Measurements from ENCODE around the gene GSX2. TPM values are rescaled to one million over a fixed set of nuclear protein-coding genes. Genes with fewer than 3 reads are reported as not detected.
"Not testable (repeated sequence)": the region's sequence is repeated elsewhere in the genome, so short reads cannot be mapped to it uniquely, and the experiment has no call there.

Gene GSX2
- total RNA-seq: not detected

DNA sequence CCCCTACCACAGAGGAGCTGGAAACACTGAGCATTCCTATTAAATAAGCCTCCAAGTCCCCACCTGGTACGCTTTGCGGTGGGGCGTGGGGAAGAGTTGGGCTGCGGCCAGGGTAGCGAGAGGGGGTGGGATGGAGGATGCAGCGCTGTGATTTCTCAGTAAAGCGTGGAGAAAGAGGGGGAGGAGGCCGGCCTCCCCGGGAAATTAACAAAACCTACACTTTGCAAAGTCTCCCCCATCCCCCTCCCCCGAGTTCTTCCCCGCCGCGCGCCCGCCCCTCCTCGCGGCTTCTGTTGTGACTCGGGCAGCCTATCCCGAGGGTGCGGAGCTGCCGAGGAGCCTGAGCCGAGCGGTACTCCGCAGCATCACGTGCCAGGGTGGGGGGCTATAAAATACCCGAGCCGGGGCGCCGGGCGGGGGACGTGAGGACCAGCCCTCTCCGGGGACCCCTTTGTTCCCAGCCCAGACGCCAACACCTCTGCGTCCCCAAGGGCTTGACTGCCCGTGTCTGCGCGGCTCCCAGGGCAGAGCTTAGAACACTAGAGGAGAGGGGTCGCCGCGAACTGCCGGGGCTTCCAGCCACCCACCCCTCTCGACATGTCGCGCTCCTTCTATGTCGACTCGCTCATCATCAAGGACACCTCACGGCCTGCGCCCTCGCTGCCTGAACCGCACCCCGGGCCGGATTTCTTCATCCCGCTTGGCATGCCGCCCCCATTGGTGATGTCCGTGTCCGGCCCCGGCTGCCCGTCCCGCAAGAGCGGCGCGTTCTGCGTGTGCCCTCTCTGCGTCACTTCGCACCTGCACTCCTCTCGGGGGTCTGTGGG, at the start of gene GSX2:
Gene GSX2 (plus strand): TSS at position 416 of the 827 bp plus-strand sequence. CDS start 182 bp downstream, at position 598.
- no peak for DNase-seq (ENCODE audit: low spot score)

GRCh38 chr4:54050214-54050904, 49.6 kb upstream of the GSX2 start:
- no peak for DNase-seq (ENCODE audit: low spot score)

GRCh38 chr4:54053322-54053721, 46.6 kb upstream of the GSX2 start:
- DNase-seq (ENCODE audit: low spot score): not testable (repeated sequence)

DNA sequence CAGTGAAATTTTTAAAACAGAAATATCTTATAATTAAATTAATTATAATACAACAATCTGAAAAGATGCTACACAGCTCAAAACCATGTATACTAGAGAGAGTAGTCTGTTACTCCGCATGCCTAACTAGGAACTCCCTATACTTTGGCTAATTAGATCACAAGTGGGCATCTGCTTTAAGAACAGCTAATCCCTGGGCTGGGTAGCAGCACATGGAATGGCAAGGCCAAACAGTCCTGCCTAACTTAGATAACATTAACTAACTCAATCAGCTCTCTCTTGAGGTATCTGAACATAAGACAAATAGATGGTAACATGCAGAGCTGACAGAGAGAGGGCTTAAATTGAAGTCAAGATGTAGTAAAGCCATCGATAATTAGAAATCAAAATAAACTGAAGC, 45.5 kb upstream of the GSX2 start:
- no peak for DNase-seq (ENCODE audit: low spot score)

DNA sequence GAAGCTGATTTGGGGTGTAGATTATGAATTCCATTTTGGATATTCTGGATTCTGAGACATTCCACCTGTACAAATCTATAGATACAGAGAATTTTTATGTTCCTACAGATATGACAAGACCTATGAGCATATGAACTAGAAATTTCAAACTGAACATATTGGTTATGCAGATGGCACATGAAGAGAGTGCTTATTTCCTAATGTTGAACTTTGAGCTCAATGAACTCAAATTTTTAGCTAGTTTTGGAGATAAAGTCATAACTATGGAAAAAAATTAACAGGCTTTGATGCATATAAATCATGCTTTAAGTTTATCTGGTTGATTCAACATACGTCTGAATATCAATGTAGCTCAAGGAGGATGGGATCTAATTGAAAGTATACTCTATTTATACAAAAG, 44.5 kb upstream of the GSX2 start:
- DNase-seq (ENCODE audit: low spot score): no peak

GRCh38 chr4:54056360-54056759, 43.6 kb upstream of the GSX2 start:
- no peak for DNase-seq (ENCODE audit: low spot score)

GRCh38 chr4:54058171-54058570, 41.8 kb upstream of the GSX2 start:
- no peak for DNase-seq (ENCODE audit: low spot score)

DNA sequence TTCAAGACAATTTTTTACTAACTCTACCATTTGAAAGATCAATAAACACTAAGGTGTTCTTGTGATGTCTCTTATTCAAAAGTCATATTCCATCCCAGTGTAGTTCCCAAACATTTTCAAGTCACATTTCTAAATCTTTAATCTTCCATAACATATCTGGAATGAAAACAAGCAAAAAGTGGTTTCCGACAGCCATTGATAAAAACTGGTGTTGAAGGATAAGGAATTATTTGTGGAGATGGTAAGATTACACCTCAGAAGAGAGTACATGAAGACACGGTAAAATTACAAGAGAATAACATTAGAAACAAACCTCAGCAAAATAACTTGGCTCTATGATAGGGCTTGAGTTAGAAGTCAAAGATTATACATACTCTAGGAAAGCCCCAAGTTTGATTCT, 39.8 kb upstream of the GSX2 start:
- no peak for DNase-seq (ENCODE audit: low spot score)

- DNase-seq (ENCODE audit: low spot score): no peak
Measured at GRCh38 chr4:54061067-54061466, 38.9 kb upstream of the GSX2 start.

DNA sequence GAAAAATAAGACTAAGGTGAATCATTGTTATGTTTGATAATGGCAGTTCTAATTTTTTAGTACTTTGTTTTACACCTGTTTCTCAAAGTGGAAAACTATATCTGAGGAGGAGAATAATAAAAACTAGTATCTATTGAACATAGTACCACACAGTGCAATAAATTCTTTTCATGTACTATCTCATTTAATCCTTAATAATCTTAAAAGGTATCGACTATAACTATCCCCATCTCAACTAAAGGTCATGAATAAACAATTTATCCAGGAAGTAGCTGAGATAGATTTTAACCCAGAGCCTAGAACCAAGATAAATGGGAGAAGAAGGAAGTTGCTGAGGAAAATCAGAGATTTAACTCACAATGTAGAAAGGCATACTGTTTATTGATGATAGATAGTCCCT, 38.1 kb upstream of the GSX2 start:
- DNase-seq (ENCODE audit: low spot score): no peak

DNA sequence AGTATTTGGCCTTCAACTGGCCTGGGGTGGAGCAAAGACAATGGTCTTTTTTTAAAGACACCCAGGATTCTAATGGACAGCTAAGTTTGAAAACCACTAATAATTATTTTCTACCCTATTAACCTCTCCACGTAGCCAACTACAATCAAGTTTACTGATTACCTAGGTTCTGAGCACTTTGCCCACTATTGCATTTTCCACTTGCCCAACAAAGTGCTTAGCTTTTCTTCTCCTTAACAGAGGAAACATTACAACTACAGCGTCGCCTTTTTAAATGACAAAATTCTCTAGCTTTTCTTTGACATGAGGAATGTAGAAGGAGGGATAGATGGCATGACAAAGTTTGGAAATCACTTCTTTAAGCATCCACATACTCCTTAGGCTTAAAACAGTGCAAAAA, 37.6 kb upstream of the GSX2 start:
- no peak for DNase-seq (ENCODE audit: low spot score)

GRCh38 chr4:54063229-54063628, 36.7 kb upstream of the GSX2 start:
- no peak for DNase-seq (ENCODE audit: low spot score)

DNA sequence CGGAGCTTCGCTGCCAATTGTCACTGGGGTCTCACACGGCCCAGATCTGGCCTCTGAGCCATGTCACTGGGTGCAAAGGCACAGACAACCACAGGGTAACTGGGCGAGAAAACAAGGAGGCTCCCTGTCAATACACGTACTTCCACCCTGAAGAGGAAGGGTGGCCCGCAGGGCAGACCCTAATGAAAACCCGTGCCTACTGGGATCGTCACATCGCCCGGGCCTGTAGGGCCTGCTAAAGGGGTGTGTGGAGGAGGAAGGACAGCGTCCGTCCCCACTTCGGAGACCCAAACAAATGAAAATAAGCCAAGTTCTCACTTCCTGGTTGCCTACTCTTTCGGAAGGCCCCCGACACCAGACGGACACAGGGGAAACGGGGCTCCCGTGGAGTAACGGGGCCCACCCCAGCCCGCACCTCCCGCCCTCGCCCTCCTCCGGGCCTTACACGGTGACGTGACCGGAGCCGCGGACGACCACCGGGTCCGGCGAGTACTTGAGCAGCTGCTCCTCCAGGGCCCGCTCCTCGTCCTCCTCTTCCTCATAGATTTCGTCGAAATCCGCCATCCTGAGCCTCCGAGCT, 36.1 kb upstream of the GSX2 start:
- peak; percentile 21 for DNase-seq (ENCODE audit: low spot score)

- peak; percentile 97 for DNase-seq (ENCODE audit: low spot score)
Measured at GRCh38 chr4:54064317-54065111, 35.4 kb upstream of the GSX2 start, which contains the start of gene CHIC2. Gene CHIC2, minus strand, starts transcription at chr4:54064605. Its CDS starts 305 bp downstream, at chr4:54064300.

DNA sequence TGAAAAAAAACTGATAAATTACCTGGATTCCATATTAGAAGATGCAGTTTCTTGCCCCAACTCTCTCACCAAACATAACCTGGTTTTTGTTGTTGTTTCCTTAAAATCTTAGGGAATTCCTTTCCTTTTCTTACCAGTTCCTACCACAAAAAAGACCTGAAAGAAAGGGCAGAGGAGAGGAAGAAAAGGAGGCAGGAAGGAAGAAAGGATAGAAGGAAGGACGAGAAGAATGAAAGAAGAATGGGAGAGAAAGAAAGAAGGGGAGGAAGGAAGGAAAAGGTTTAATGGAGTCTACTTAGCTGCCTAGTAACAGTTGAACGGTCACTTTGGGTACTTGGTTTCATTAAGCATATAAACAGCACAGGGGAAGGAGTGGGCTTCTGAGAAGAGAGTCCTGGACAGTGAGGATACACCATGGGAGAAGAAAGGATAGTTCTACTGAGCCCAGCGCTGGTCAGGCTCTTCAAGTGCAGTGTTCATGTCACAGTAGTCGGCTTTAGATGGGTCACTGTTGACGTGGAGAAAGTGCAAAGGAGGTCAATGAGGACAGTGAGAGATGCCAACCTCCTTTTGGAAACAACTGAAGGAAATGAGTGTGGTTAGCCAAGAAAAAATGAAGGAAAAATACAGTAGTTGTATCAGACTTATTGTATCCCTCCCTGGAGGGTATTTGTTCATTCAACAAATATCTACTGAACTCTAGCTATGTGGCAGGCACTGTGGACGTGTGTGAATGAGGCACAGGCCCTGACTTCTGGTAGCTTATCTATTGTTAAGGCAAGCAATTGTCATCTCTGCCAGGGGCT, 34.5 kb upstream of the GSX2 start:
- no peak for DNase-seq (ENCODE audit: low spot score)

- DNase-seq (ENCODE audit: low spot score): no peak
Measured at GRCh38 chr4:54066088-54066415, 33.9 kb upstream of the GSX2 start.

DNA sequence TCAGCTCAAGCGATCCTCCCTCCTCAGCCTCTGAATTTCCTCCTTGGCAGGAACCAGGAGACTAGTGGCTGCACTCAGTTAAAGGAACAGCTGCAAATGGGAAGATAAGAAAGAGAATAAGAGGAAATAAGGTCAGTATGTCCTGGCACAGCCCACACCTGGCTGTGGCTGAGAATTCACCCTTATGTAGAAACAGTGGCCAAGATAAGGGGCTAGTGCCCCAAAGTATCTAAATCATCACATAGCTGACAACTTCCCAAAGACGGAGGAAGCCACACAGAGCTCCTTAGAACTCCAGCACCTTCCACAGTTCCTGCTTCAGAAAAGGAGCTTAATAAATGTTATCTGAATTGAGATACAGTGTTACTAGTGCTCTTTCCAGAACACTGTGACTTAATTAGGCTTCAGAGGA, 33.2 kb upstream of the GSX2 start:
- no peak for DNase-seq (ENCODE audit: low spot score)

GRCh38 chr4:54067166-54067565, 32.8 kb upstream of the GSX2 start:
- DNase-seq (ENCODE audit: low spot score): peak; percentile 60

DNA sequence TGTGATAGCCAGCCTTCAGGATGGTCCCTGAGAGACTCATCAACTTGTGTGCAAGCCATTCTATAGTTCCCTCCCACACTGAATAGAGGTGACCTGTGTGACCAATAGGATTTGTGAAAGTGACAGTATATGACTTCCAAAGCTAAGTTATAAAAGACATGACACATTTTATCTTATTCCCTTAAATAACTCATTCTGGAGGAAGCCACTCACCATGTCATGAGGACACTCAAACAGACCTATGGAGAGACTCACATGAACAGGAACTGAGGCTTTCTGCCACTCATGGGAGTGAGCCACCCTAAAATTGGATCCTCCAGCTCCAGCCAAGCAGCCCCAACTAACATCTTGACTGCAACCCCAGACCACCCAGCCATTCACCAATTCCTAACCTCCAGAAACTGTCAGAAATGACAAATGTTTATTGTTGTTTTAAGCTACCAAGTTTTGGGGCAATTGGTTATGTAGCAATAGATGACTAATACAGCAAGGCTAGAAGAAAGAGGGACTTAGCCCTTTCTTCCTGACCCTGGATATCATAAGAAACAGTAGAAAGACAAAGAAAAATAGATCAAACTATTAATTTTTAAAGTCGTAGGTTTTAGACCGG, 26.6 kb upstream of the GSX2 start:
- DNase-seq (ENCODE audit: low spot score): no peak

DNA sequence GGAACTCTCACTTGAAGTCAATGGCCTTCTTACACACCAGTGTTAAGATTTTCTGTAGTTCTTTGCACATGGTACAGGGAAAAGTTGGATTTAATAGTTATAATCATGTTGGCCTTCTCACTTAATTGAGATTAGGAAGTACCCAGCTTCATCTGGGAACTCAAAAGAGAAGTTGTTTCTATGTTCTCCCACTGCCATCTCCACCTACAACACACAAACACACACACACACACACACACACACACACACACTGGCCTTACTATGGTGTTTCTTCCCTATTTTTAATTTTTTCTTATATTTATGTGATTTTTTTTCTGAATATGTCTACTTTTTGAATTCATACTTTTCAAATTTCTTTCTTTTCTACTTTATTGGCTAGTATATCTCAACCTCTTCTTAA, 25.6 kb upstream of the GSX2 start:
- DNase-seq (ENCODE audit: low spot score): no peak

DNA sequence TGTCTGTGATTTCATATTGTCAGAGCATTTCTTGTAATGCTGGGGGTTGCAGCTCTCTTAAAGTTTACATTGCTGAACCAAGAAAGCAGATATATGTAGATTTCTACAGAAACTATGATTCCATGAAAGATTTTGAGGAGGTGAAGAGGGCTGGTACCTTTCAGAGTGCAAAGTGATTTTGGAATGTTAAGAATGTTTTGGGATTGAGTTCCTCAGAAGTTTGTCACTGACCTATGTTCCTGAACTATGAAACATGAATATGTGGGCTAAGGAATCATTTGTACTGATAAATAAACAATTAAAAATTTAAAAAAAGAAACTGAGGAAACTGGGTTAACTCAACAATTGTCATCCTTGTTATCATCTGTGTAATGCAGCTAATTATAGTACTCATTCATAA, 23.3 kb upstream of the GSX2 start:
- no peak for DNase-seq (ENCODE audit: low spot score)

All from mucosa of gallbladder (tissue), 1 donor.